Effector memory CD4-positive, alpha-beta T cell (primary cell): ENCODE data around the gene HMHB1.

Experiments used
- DNase-seq, 3 donors: peaks; one replicate each; pipeline ENCODE4 v3.0.0-alpha.2; 2020
- H3K27ac ChIP-seq: 2 replicates; pipeline ENCODE4 v1.7.0; 2013; ENCODE audit warnings: mild to moderate bottlenecking, low read length, moderate library complexity; ENCODE audit not compliant: insufficient read depth, poor library complexity, severe bottlenecking
- H3K27me3 ChIP-seq: replicated peaks from 2 replicates; pipeline ENCODE4 v1.7.0; 2013; ENCODE audit warnings: mild to moderate bottlenecking, low read length; ENCODE audit not compliant: insufficient read depth, control insufficient read depth, poor library complexity, severe bottlenecking
- H3K36me3 ChIP-seq: 2 replicates; pipeline ENCODE4 v1.7.0; 2013; ENCODE audit warnings: mild to moderate bottlenecking, low read length, moderate library complexity; ENCODE audit not compliant: control insufficient read depth, insufficient read depth
- H3K4me1 ChIP-seq: 2 replicates; pipeline ENCODE4 v1.7.0; 2013; ENCODE audit warnings: low read length, mild to moderate bottlenecking; ENCODE audit not compliant: control insufficient read depth, insufficient read depth, poor library complexity, severe bottlenecking
- H3K4me3 ChIP-seq: 2 replicates; pipeline ENCODE4 v1.7.0; 2013; ENCODE audit warnings: low read length, low read depth, mild to moderate bottlenecking; ENCODE audit not compliant: insufficient read depth, poor library complexity, severe bottlenecking
- H3K9me3 ChIP-seq: 2 replicates; pipeline ENCODE4 v1.7.0; 2013; ENCODE audit warnings: mild to moderate bottlenecking, low read length, moderate library complexity; ENCODE audit not compliant: control insufficient read depth

Gene HMHB1

DNA sequence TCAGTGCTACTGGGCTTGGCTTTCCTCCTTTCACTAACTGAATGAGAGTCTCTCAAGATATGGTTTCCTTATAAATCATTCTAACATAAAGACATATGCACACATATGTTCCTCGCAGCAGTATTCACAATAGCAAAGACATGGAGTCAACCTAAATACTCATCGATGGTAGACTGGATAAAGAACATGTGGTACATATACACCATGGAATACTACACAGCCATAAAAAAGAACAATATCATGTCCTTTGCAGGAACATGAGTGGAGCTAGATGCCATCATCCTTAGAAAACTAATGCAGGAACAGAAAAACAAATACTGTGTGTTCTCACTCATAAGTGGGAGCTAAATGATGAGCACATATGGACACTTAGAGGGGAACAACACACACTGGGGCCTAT lies 32.5 kb upstream of the HMHB1 start:
- Histone ChIP-seq H3K36me3 (no peaks in the 10 kb centered on the region), H3K4me3 (no peak overlapping the region), H3K27me3 (no peaks in the 10 kb centered on the region), H3K4me1 (no peaks in the 10 kb centered on the region), H3K9me3 (no peaks in the 10 kb centered on the region), H3K27ac (no peak overlapping the region)
- no peak for DNase-seq

GRCh38 chr5:143781993-143782520 lies 29.9 kb upstream of the HMHB1 start:
- no peak overlapping the region for H3K4me3 ChIP-seq
- DNase-seq = no peak
- H3K36me3 ChIP-seq = no peaks in the 10 kb centered on the region
- no peaks in the 10 kb centered on the region for H3K9me3 ChIP-seq
- H3K27ac ChIP-seq = no peak overlapping the region
- H3K27me3 ChIP-seq = no peaks in the 10 kb centered on the region
- no peaks in the 10 kb centered on the region for H3K4me1 ChIP-seq

- no peak overlapping the region for H3K4me3 ChIP-seq
- H3K36me3 ChIP-seq = no peaks in the 10 kb centered on the region
- DNase-seq = no peak
- H3K27ac ChIP-seq = no peak overlapping the region
- H3K9me3 ChIP-seq = no peaks in the 10 kb centered on the region
- H3K27me3 ChIP-seq = no peaks in the 10 kb centered on the region
- H3K4me1 ChIP-seq = no peaks in the 10 kb centered on the region
These were observed 29.2 kb upstream of the HMHB1 start for GRCh38 chr5:143782588-143783386.

DNA sequence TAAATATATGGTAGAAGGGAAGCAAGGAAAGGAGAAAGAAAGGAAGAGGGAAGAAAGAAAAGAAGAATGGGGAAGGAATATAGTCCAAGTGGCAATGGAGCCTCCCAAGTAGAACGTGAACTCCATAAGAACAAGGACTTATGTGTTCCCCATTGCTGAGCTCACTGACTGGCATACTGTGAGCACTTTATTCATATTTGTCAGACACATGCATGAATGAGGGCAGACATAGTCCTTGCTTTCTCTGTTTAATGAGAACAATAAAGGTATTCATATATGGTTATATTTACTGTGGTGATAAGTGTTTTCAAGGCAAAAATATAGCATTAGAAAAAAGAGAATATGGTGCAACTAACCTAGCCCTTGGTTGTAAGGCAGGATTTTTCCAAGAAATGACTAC lies 23.6 kb upstream of the HMHB1 start:
- H3K4me1 ChIP-seq = no peaks in the 10 kb centered on the region
- no peaks in the 10 kb centered on the region for H3K27me3 ChIP-seq
- no peak overlapping the region for H3K4me3 ChIP-seq
- no peak for DNase-seq
- H3K36me3 ChIP-seq = no peaks in the 10 kb centered on the region
- no peak overlapping the region for H3K27ac ChIP-seq
- H3K9me3 ChIP-seq = no peaks in the 10 kb centered on the region

DNA sequence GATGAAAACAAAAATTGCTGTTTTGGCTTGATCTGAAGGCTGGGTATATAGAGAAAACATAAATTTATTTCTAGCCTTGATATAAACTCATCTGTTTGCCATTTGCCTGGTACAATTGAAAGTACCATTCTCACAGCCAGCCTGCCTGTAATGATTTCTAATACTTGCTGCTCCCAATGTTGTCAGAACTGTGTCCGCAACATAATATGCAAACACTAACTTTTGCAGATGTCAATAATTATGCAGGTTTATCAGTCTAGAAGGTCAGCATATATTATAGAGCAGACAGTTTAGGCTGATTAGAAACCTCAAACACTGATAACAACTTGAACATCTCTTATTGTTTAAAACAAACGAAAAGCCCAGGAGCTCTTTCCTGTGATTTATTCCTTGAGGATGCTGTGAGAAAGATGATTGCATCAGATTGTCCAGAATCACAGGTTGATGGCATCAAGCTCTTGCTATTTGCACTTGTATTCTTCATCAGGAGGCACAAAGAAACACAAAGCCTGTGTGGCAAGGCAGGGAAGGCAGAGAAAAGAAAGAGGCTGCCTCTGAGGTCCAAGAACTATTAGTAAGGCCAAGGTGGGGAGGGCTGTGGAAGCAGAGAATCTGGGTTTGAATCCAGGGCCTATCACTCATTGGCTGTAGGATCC lies 21.4 kb upstream of the HMHB1 start:
- no peak overlapping the region for H3K4me3 ChIP-seq
- DNase-seq = no peak
- H3K27me3 ChIP-seq = no peaks in the 10 kb centered on the region
- no peak overlapping the region for H3K27ac ChIP-seq
- H3K36me3 ChIP-seq = no peaks in the 10 kb centered on the region
- H3K9me3 ChIP-seq = no peaks in the 10 kb centered on the region
- no peaks in the 10 kb centered on the region for H3K4me1 ChIP-seq

DNA sequence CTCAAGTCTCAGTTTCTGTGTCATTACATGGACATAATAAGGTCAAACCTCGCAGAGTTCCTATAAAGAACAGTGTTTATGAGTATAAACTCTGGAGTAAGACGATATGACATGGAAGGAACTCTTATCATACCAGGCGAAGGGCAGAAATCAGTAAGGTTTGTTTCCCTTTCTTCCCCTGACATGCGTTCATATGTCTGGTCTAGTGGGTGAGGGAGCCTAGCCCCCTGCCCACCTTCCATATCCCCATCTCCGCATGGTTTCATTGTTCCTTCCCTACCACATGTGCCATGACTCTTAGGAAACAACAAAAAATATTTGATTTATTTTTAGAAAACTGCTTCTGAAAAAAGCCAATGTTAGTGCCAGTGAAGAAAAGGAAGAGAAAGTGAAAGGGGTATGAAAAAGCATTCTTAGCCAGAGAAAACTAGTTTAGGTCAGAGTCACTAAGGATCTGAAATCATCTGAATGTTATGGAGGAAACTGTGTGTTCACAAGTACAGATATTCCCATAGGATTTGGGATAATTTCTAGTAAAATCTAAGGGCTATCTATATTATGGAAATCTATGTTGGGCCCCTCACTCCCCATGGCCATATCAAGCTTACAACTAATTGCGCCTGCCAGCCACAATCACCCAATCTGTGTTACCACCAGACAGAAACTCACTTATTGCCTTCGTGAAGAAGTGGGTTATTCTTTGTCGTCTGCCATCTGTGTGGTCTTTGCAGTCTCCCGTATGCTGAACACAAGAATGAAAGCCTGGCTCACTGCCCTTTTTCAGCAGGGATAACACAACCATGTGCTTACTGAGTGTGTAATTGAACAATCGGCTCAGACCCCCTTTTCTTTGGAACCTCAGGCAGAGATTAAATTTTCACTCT lies 19.9 kb upstream of the HMHB1 start:
- Histone ChIP-seq H3K27ac (no peak overlapping the region), H3K27me3 (no peaks in the 10 kb centered on the region), H3K9me3 (no peaks in the 10 kb centered on the region), H3K4me1 (no peaks in the 10 kb centered on the region), H3K4me3 (no peak overlapping the region), H3K36me3 (no peaks in the 10 kb centered on the region)
- no peak for DNase-seq

- no peak for DNase-seq
- no peak overlapping the region for H3K27ac ChIP-seq
- H3K9me3 ChIP-seq = no peaks in the 10 kb centered on the region
- H3K4me3 ChIP-seq = no peak overlapping the region
- H3K4me1 ChIP-seq = no peaks in the 10 kb centered on the region
- H3K27me3 ChIP-seq = no peaks in the 10 kb centered on the region
- no peaks in the 10 kb centered on the region for H3K36me3 ChIP-seq
These were observed 18.7 kb upstream of the HMHB1 start for GRCh38 chr5:143793249-143793648.

DNA sequence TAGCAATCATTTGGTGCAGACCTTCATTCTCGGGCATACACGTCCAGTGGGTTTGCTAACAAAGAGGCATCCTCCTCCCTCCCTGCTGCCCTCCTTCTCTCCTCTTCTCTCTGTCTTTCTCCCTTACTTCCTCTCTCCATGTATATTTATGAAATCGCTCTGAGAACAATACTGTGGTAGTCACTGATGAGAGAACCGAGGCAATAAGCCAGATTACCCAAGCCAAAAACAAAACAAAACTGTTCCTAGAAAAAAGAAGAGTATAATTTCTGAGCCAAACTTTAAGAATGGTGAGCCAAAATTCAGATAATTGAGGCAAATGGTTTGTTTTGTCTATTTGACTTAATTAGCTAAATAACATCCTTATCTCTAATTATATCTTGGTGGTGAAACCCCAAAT lies 15.8 kb upstream of the HMHB1 start:
- Histone ChIP-seq H3K4me1 (no peaks in the 10 kb centered on the region), H3K4me3 (no peak overlapping the region), H3K9me3 (no peaks in the 10 kb centered on the region), H3K36me3 (no peaks in the 10 kb centered on the region), H3K27ac (no peak overlapping the region), H3K27me3 (no peaks in the 10 kb centered on the region)
- DNase-seq = no peak

DNA sequence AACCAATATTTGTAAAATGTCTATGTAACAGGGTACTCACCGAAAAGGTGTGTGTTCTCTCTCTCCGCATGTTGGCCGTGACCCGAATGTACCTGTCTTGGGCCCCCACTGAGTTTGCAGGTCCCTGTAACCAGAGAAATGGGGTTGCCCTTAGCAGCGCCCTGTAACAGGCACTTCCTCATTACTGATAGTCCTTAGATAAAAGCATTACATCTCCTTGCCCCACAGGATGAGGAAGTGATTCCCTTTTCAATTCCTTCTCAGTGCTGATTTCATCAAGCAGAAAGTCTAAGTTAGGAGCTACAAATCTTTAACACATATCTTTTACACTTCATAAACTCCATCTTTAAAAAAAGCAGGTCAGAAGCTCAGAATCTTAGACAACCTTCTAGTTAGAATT lies 15.2 kb upstream of the HMHB1 start:
- H3K4me1 ChIP-seq = no peaks in the 10 kb centered on the region
- H3K27me3 ChIP-seq = no peaks in the 10 kb centered on the region

More for the DNA sequence above, 15.2 kb upstream of the HMHB1 start:
- Histone ChIP-seq H3K9me3 (no peaks in the 10 kb centered on the region), H3K36me3 (no peaks in the 10 kb centered on the region), H3K4me3 (no peak overlapping the region), H3K27ac (no peak overlapping the region)
- DNase-seq = no peak
